Stimulated activated CD8-positive, alpha-beta memory T cell treated with anti-CD3 and anti-CD28 coated beads, Interleukin-2, amount 100 ng/mL, for 1 hour (primary cell): Measurements from ENCODE around the gene MRPL4.

Source experiments
- DNase-seq, 2 donors: peaks; one replicate each; pipeline ENCODE4 v3.0.0-alpha.2; 2020; ENCODE audit warnings: low read depth in 2 of 2

Gene MRPL4

DNA sequence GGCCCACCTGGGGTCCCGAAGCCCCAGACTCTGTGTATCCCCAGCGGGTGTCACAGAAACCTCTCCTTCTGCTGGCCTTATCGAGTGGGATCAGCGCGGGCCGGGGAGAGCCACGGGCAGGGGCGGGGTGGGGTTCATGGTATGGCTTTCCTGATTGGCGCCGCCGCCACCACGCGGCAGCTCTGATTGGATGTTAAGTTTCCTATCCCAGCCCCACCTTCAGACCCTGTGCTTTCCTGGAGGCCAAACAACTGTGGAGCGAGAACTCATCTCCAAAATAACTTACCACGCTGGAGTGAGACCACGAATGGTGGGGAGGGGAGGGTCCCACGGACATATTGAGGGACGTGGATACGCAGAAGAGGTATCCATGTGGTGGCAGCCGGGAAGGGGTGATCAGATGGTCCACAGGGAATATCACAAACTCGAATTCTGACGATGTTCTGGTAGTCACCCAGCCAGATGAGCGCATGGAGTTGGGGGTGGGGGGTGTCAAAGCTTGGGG lies 36.7 kb downstream of the MRPL4 start:
- no peak for DNase-seq

DNA sequence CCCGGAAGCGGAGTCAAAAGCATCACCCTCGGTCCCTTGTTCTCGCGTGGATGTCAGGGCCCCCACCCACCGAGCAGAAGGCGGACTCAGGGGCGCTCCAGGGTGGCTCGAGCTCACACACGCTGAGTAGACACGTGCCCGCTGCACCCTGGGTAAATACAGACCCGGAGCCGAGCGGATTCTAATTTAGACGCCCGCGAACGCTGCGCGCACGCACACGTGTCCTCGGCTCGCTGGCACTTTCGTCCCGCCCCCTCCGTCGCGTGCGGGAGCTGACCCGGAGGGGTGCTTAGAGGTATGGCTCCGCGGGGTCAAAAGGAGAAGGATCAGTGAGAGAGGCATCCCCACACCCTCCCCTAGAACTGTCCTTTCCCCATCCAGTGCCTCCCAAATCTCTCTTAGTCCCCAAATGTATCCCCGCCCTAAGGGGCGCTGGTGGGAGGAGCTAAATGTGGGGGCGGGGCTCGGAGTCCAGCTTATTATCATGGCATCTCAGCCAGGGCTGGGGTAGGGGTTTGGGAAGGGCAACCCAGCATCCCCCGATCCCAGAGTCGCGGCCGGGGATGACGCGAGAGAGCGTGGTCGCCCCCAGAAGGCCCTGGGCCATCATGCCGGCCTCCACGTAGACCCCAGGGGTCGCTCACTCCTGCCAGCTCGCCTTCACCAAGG lies 37.3 kb downstream of the MRPL4 start:
- no peak for DNase-seq

DNA sequence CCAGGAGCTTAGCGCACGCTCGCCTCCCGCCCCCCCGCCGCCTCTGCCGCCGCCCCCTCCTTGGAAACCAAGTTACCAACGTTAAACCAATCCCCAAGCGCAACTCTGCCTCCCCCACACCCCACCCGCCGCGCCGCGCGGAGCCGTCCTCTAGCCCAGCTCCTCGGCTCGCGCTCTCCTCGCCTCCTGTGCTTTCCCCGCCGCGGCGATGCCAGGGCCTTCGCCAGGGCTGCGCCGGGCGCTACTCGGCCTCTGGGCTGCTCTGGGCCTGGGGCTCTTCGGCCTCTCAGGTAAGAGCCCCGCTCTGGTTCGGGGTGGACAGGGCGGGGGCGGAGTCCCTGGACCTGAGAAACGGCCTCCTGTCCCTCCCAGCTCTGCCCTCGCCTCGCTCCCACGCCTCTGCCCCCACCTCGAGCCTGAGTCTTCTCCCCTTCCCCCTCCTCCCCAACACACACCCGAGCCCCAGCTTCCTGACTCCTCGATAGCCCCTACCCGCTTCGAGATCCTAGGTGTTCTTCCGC lies 37.9 kb downstream of the MRPL4 start, which contains the start of gene ICAM5:
Gene ICAM5 (plus strand): TSS at position 117 of the 521 bp plus-strand sequence. CDS start 92 bp downstream, at position 209.
- no peak for DNase-seq

DNA sequence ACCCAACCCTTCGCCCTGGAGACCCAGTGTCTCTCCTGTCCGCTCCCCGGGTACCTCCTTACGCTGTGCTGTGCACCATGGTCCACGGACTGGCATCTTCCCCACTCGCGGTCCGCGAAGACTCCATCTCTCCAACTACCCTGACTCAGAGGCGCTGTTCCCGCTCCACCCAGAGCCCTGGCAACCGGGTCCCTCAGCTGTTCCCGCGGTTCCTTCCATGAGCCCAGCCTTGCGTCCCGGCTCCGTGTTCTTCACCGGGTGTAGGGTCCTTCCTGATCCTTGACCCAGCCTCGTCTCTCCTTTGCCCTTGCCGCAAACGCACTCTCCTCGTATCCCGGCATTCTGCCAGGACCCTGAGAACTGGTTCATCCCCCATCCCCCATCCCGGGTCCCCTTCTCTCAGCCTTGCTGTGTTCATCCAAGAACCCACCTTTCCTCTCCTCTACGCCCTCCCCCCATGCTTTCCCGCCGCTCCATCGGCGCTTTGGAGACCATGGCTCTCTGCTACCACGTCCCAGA lies 38.4 kb downstream of the MRPL4 start:
- DNase-seq: no peak

DNA sequence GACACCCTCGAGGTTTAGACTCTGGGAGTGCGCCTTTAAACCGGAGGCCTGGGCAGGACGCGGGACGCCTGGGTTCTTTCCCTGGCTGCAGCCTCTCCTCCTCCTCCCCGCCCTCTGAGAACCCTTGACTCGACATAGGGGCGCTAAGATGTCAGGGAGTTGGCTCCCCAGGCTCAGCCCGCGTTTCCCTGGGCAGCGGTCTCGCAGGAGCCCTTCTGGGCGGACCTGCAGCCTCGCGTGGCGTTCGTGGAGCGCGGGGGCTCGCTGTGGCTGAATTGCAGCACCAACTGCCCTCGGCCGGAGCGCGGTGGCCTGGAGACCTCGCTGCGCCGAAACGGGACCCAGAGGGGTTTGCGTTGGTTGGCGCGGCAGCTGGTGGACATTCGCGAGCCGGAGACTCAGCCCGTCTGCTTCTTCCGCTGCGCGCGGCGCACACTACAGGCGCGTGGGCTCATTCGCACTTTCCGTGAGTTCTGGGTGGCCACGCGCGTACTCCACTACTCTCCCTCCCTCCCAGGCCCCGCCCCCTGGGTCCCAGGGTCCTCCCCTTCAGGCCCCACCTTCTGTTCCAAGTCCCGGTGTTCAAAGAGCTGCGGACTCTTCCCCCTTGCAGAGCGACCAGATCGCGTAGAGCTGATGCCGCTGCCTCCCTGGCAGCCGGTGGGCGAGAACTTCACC lies 39.0 kb downstream of the MRPL4 start:
- DNase-seq: peak in 1 of 2 donors; percentile 43

DNA sequence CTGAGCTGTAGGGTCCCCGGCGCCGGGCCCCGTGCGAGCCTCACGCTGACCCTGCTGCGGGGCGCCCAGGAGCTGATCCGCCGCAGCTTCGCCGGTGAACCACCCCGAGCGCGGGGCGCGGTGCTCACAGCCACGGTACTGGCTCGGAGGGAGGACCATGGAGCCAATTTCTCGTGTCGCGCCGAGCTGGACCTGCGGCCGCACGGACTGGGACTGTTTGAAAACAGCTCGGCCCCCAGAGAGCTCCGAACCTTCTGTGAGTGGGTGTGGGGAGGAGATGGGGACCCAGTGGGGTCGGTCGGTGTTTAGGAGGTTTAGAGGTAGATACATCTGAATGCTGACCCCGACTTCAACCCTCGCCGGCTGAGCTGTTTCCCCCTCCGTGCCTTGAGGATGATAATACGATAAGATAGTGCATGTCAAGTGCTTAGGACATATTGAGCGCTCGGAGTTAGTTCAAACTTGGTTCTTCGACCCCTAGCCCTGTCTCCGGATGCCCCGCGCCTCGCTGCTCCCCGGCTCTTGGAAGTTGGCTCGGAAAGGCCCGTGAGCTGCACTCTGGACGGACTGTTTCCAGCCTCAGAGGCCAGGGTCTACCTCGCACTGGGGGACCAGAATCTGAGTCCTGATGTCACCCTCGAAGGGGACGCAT lies 39.7 kb downstream of the MRPL4 start:
- DNase-seq: no peak

DNA sequence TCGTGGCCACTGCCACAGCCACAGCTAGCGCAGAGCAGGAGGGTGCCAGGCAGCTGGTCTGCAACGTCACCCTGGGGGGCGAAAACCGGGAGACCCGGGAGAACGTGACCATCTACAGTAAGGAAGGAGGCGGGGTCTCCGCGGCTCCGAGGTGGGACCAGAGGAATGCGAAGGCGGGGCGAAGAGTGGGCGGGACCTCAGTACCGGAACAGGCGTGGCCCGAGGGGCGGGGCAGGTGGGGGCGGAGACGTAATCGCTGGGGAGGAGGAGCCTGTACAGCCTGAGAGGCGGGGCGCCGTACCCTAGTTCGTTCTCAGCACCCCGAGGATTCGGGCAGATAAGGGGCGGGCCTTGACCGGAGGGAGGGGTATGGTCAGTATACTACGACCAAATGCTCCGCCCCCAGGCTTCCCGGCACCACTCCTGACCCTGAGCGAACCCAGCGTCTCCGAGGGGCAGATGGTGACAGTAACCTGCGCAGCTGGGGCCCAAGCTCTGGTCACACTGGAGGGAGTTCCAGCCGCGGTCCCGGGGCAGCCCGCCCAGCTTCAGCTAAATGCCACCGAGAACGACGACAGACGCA lies 40.3 kb downstream of the MRPL4 start:
- DNase-seq: peak; percentile 47 to 61

DNA sequence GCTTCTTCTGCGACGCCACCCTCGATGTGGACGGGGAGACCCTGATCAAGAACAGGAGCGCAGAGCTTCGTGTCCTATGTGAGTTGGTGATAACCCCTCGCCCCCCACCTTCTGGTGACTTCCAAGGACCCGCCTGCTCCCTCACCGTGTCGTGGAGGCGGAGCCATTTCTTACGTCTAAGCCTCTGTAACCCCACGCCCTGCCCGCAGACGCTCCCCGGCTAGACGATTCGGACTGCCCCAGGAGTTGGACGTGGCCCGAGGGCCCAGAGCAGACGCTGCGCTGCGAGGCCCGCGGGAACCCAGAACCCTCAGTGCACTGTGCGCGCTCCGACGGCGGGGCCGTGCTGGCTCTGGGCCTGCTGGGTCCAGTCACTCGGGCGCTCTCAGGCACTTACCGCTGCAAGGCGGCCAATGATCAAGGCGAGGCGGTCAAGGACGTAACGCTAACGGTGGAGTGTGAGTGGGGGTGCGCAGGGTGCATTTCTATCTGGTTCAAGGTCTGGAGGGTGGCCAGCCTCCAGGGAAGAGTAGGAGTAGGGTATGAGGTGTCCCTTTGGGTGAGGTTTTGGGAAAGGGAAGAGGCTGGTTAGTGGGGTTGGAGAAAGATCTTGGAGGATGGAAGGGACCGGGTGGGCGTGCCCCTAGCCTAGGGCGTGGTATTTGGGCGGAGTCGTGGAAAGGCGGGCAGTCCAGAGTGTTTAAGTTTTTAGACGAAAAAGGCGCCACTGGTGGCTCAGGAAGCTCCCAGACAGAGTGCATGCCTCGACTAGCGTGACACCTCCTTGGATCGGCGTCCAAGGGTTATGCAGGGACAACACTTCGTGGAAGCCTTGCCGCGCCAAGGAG lies 41.0 kb downstream of the MRPL4 start:
- no peak for DNase-seq

DNA sequence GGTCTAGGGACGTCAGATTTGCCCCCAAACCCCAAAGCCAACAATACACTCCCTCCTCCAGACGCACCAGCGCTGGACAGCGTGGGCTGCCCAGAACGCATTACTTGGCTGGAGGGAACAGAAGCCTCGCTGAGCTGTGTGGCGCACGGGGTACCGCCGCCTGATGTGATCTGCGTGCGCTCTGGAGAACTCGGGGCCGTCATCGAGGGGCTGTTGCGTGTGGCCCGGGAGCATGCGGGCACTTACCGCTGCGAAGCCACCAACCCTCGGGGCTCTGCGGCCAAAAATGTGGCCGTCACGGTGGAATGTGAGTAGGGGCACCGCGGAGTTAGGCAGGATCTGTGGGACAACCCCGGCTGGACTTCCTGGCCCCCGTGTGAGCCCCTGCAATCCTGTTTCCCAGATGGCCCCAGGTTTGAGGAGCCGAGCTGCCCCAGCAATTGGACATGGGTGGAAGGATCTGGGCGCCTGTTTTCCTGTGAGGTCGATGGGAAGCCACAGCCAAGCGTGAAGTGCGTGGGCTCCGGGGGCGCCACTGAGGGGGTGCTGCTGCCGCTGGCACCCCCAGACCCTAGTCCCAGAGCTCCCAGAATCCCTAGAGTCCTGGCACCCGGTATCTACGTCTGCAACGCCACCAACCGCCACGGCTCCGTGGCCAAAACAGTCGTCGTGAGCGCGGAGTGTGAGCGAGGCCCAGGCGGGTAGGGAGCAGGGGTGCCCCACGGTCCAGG lies 41.8 kb downstream of the MRPL4 start:
- no peak for DNase-seq

DNA sequence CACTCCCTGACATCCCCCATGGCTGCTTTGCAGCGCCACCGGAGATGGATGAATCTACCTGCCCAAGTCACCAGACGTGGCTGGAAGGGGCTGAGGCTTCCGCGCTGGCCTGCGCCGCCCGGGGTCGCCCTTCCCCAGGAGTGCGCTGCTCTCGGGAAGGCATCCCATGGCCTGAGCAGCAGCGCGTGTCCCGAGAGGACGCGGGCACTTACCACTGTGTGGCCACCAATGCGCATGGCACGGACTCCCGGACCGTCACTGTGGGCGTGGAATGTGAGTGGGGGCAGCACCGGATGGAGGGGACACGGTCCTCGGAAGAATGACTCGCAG lies 42.3 kb downstream of the MRPL4 start:
- no peak for DNase-seq

DNA sequence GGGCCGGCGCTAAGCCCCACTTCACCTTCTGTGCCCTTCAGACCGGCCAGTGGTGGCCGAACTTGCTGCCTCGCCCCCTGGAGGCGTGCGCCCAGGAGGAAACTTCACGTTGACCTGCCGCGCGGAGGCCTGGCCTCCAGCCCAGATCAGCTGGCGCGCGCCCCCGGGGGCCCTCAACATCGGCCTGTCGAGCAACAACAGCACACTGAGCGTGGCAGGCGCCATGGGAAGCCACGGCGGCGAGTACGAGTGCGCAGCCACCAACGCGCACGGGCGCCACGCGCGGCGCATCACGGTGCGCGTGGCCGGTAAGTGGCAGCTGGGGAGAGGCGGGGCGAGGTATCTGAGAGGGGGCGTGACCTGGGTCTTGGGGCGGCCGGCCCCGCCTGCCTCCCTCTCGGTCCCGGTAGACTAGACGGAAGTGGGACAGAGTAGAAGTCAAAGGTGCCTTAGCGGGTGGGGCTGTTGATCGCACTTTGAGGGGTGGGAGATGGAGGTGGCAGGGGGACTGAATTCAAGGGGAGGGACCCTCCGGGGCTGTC lies 43.4 kb downstream of the MRPL4 start:
- peak in 1 of 2 donors; percentile 48 for DNase-seq

DNA sequence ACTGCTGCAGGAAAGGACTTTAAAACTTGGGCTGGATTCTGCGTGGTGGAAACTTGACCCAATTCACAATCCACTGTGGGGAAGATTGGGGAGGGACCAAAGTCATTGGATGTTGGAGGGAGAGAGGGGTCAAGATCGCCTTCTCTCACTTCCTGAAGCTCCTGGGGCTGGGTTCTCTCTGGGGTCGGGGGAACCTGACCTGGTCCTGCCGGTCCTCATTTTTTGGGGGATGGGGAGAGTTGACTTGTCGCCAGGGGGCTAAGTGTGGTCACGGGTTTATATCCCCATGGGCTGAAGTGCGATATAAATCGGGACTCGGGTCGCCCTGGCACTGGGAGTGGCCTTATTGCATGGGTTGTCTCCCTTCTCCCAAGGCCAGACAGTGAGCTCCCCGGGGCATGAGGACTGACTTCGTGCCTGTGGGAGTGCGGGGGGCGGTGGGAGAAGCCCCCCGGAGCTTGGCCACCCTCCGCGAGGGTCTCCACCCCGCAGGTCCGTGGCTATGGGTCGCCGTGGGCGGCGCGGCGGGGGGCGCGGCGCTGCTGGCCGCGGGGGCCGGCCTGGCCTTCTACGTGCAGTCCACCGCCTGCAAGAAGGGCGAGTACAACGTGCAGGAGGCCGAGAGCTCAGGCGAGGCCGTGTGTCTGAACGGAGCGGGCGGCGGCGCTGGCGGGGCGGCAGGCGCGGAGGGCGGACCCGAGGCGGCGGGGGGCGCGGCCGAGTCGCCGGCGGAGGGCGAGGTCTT lies 44.0 kb downstream of the MRPL4 start:
- DNase-seq: no peak

DNA sequence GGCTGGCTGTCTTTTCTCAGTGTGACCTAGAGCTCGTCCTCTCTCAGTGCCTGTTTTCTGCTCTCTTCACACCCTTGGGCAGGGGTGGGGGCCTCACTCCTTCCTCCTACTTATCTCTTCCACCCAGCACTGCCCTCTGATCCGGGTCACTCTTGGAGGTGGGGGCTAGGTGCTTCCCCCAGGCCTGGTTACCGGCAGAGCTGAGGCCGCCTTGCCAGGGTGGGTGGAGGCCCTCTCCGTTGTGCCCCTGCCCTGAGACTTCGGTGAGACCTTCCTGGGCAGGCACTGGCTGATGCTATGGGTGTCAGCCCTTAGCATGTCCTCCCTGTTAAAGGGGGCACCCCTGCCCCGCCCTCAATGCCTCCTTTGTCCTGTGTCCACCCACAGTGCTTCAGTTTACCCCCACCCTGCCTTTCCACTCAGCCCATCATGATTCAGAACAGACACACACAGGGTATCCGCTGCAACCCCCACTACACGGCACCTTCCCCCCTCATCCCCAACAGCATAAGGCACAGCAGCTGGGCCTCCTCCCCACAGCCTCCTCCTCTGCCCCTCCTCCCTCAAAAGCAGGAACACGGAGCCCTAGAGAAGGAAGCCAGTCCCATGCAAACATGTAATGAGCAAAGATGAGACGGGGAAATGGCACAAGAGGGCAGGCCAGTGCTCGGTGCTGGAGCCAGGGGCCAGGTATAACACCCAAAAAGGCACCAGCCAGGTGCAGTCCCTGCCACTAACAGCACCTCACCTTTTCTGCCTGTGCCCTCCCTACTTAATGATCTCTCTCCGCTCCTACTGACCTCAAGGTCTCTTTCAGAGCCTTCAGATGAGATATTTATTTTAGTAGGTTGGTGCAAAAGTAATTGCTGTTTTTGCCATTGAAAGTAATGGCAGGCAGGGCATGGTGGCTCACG lies 47.8 kb downstream of the MRPL4 start:
- no peak for DNase-seq

DNA sequence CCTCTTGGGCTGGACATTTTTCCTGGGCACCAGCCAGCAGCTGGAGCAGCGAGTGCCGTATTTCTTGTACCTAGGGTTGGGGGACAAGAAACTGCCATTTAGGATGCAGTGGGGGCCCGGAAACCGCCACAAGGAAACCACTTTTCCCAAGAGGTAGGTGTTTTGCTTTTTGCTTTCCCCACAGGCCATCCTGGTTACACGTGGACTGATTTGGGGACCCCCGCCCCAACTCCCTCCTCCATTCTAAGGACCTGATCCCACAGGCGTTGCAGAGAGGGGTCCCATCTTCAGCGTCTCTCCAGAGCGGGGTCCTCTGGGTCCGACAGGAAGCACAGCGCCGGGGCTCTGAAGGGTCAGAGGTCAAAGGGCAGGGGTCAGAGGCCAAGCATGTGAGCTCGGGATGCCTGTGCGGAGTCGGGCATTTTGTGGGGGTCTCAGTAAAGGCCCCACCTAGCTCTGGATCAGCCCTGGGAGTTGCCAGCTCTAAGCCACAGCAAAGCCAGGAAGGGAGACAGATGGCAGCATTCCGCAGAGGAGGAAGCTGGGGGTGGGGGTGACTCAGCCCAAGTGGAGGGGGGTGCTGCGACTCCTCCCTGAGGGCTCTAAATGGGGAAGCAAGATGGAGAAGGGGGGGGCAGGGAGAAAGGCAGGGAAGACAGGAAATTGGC lies 53.3 kb downstream of the MRPL4 start:
- no peak for DNase-seq

DNA sequence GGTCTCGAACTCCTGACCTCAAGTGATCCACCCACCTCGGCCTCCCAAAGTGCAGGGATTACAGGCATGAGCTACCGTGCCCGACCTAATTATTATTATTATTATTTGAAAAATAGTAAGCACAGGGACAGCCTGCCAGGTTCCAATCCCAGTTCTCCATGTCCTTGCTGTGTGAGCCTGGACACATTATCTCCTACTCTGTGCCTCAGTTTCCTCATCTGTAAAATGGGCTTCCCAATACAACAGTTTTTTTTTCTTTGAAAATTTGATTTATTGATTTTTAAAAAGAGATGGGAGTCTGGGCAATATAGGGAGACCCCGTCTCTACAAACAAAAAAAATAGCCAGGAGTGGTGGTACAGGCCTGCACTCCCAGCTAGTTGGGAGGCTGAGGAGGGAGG lies 54.3 kb downstream of the MRPL4 start:
- no peak for DNase-seq

DNA sequence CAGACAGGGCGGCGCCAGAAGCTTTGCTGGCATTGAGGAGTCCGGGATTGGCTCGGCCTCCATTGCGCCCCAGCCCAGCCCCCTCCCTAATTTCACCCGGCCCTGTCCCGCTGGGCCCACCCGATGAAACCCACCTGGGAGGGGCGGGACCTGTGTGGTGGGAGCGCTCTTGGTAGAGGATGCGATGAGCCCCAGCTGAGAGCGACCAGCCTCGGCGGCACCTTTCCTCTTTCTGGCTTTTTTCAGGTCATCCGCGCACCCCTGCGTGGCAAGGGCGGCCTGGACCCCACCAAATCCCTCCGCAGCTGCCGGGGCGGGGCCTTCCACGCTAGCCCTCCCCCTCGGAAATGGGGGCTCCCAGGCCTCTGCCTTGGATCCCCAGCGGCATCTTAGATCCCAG lies 57.4 kb downstream of the MRPL4 start, which contains the start of gene ZGLP1:
Gene ZGLP1 (minus strand): TSS at position 393 of the 400 bp plus-strand sequence.
- DNase-seq: no peak
